HFFc6 (cell line): ENCODE results near the gene FOXP1. TPM values are rescaled to one million over a fixed set of nuclear protein-coding genes. Genes with fewer than 3 reads are reported as not detected.

ENCODE experiments used
- DNase-seq: peaks from one replicate; pipeline ENCODE4 v3.0.0-alpha.2; 2018
- H3K27ac Mint-ChIP-seq: 2 replicates; pipeline ENCODE4 v1.8.0; 2020; ENCODE audit warnings: mild to moderate bottlenecking, mixed read lengths
- H3K27me3 Mint-ChIP-seq: 2 replicates; pipeline ENCODE4 v1.8.0; 2021; ENCODE audit warnings: mild to moderate bottlenecking, moderate library complexity, mixed read lengths; ENCODE audit not compliant: insufficient read depth
- H3K36me3 Mint-ChIP-seq: 2 replicates; pipeline ENCODE4 v1.8.0; 2021; ENCODE audit warnings: low read depth, mixed read lengths
- H3K4me1 Mint-ChIP-seq: 2 replicates; pipeline ENCODE4 v1.8.0; 2020; ENCODE audit warnings: low read depth, mixed read lengths
- H3K4me3 Mint-ChIP-seq: 2 replicates; pipeline ENCODE4 v1.8.0; 2020; ENCODE audit warnings: mild to moderate bottlenecking, moderate library complexity, mixed read lengths
- H3K9me3 Mint-ChIP-seq: 2 replicates; pipeline ENCODE4 v1.8.0; 2020; ENCODE audit warnings: mild to moderate bottlenecking, mixed read lengths
- total RNA-seq, 6 experiments: library from RNA; stranded (reverse); fragmentation: NEBNext Ultra II Directional; extraction: Animal tissue kit (Norgen Biotek cat#: 25700); gene quantifications; 2 replicates in 1 of 6; 3 replicates in 5 of 6; pipeline ENCODE4 v1.2.3, GENCODE V29; 2021
- TF ChIP-seq, protein P1 (sequence below): fragments of 200-600 bp; sonication (generic); IDR thresholded peaks from 2 replicates; pipeline ENCODE4 v1.5.0; 2021; ENCODE audit warnings: antibody characterized with exemption, mild to moderate bottlenecking

The FOXP1 gene
- total RNA-seq, 6 experiments from 2014 or later = 32.2 to 59.3 (median 52.0) TPM

DNA sequence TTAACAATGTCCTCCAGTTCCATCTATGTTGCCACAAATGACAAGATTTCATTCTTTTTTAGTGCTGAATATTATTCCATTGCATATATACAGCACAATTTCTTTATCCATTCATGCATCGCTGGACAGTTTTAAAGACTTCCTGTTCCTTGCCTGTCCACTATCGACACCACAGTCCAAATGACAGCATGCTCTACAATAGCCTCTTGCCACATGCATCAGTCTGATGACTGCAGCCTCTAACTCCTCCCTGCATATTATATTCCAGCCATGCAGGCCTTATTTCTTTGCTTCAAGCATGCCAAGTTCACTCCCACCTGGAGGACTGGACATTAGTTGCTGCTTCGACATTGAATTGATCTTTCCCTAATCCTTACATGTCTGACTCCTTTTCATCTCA is 306.2 kb downstream of the FOXP1 start:
- H3K4me1 Mint-ChIP-seq = no peaks in the 10 kb centered on the region
- H3K27ac Mint-ChIP-seq = no peak overlapping the region
- H3K36me3 Mint-ChIP-seq = no peaks in the 10 kb centered on the region; the same call in 1 of the 2 replicates

DNA sequence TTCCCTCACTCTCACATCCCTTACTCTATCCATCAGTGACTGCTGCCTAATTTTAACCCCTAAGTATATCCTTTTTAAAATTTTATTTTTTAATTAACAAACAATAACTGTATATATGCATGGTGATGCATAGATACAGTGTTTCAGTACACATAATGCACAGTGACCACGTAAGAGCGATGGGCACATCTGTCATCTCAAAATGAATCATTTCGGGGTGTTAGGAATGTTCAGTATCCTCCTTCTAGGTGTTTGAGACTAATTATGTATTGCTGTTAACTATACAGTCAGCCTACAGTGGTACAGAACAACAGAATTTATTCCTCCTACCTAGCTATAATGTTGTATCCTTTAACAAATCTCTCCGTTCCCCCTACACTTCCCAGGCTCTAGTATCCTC is 307.0 kb downstream of the FOXP1 start:
- DNase-seq = no peak
- TF ChIP-seq, protein P1, sequence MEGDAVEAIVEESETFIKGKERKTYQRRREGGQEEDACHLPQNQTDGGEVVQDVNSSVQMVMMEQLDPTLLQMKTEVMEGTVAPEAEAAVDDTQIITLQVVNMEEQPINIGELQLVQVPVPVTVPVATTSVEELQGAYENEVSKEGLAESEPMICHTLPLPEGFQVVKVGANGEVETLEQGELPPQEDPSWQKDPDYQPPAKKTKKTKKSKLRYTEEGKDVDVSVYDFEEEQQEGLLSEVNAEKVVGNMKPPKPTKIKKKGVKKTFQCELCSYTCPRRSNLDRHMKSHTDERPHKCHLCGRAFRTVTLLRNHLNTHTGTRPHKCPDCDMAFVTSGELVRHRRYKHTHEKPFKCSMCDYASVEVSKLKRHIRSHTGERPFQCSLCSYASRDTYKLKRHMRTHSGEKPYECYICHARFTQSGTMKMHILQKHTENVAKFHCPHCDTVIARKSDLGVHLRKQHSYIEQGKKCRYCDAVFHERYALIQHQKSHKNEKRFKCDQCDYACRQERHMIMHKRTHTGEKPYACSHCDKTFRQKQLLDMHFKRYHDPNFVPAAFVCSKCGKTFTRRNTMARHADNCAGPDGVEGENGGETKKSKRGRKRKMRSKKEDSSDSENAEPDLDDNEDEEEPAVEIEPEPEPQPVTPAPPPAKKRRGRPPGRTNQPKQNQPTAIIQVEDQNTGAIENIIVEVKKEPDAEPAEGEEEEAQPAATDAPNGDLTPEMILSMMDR = no peak
- Mint-ChIP-seq H3K27ac (no peak overlapping the region), H3K4me1 (no peaks in the 10 kb centered on the region), H3K27me3 (no peaks in the 10 kb centered on the region; the same call in 1 of the 2 replicates), H3K9me3 (no peaks in the 10 kb centered on the region), H3K36me3 (no peaks in the 10 kb centered on the region; the same call in 1 of the 2 replicates), H3K4me3 (no peak overlapping the region)

More for the DNA sequence above, 306.2 kb downstream of the FOXP1 start:
- Mint-ChIP-seq H3K9me3 (no peaks in the 10 kb centered on the region), H3K4me3 (no peak overlapping the region), H3K27me3 (no peaks in the 10 kb centered on the region; the same call in 1 of the 2 replicates)
- TF ChIP-seq, protein P1 = no peak
- DNase-seq = no peak

DNA sequence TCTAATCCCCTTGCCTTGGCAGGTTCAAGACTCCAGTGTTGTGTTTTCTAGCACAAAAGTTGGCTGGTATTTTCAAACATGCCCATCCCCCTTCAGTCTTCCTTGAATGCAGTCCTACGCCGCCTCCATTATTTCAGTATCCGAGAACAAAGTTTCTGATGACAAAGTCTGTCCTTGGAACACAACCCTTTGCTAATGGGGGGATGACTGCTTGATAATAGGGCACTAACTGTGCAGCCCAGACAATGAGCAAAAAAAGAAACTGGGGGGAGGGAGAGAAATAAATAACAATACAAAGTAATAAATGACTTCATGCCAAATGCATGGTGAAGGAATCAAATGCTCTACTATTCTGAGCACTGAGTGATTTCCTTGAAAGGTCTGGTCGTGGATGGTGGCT is 310.1 kb downstream of the FOXP1 start:
- no peak for DNase-seq
- no peak overlapping the region for H3K4me3 Mint-ChIP-seq
- H3K36me3 Mint-ChIP-seq = no peaks in the 10 kb centered on the region; the same call in 1 of the 2 replicates
- H3K9me3 Mint-ChIP-seq = no peaks in the 10 kb centered on the region
- no peaks in the 10 kb centered on the region; the same call in 1 of the 2 replicates for H3K27me3 Mint-ChIP-seq
- TF ChIP-seq, protein P1 = no peak
- no peak overlapping the region for H3K27ac Mint-ChIP-seq
- no peaks in the 10 kb centered on the region for H3K4me1 Mint-ChIP-seq

DNA sequence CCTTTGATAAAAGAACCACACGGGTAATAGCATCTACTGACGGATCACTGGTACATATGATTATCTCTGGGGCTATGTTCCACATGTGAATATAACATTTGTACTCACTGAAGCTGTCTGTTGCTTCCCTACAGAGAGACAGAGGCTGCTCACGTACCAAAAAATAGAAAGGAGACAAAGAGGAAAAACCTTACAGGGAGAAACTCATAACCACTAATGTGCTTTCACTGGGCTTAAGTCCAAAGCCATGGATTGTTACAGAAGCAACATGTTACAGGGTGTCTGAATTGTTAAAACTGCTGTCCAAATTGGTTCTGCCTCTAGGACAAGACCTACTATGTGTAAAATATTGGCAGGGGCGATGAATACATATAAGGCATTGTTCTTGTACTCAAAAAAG is 311.9 kb downstream of the FOXP1 start:
- DNase-seq = no peak
- Mint-ChIP-seq H3K9me3 (no peaks in the 10 kb centered on the region), H3K4me1 (peaks cover 3% of the 10 kb centered on the region; the same call in 1 of the 2 replicates), H3K27me3 (no peaks in the 10 kb centered on the region; the same call in 1 of the 2 replicates), H3K36me3 (no peaks in the 10 kb centered on the region), H3K4me3 (no peak overlapping the region), H3K27ac (no peak overlapping the region)
- TF ChIP-seq, protein P1 = no peak

DNA sequence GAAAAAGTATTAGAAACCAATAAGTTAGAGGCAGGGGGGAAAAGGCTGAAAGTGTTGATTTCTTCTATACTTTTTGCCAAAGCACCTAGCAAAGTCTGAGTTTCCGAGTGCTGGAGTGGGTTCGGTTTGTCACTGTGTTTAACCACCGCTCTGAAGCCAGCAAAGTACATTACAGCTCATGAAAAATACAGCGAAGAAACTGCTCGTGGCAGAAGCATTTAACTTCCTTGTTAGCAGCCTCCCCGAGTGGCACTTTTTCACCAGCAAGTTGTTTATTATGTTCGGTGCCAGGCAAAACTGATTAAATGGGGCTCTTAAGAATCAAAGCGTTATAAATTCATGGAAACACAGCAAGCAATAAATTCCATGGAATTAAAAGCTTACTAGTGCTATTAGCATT is 313.6 kb downstream of the FOXP1 start:
- TF ChIP-seq, protein P1 = no peak
- H3K27me3 Mint-ChIP-seq = no peaks in the 10 kb centered on the region
- no peaks in the 10 kb centered on the region; the same call in 1 of the 2 replicates for H3K36me3 Mint-ChIP-seq
- no peak for DNase-seq
- no peak overlapping the region for H3K27ac Mint-ChIP-seq
- H3K4me1 Mint-ChIP-seq = peaks cover 4% of the 10 kb centered on the region; the same call in 1 of the 2 replicates
- no peaks in the 10 kb centered on the region for H3K9me3 Mint-ChIP-seq
- H3K4me3 Mint-ChIP-seq = no peak overlapping the region
